Activated T-cell treated with anti-CD3 and anti-CD28 coated beads, Interleukin-2, amount 50 U/mL, for 24 hours (primary cell): Measurements from ENCODE around the gene CORO1A.
"Not testable (repeated sequence)": the region's sequence is repeated elsewhere in the genome, so short reads cannot be mapped to it uniquely, and the experiment has no call there.

Experiments used
- DNase-seq: peaks from one replicate; pipeline ENCODE4 v3.0.0-alpha.2; 2020
- H3K27ac Mint-ChIP-seq: 2 replicates; pipeline ENCODE4 v1.8.0; 2020; ENCODE audit warnings: mild to moderate bottlenecking, mixed read lengths
- H3K27me3 Mint-ChIP-seq: 2 replicates; pipeline ENCODE4 v1.8.0; 2020; ENCODE audit warnings: mixed read lengths
- H3K36me3 Mint-ChIP-seq: 2 replicates; pipeline ENCODE4 v1.8.0; 2020; ENCODE audit warnings: low read depth, mixed read lengths
- H3K4me1 Mint-ChIP-seq: 2 replicates; pipeline ENCODE4 v1.8.0; 2020; ENCODE audit warnings: low read depth, mixed read lengths
- H3K4me3 Mint-ChIP-seq: 2 replicates; pipeline ENCODE4 v1.8.0; 2020; ENCODE audit warnings: mild to moderate bottlenecking, moderate library complexity, mixed read lengths
- H3K9me3 Mint-ChIP-seq: 2 replicates; pipeline ENCODE4 v1.8.0; 2020; ENCODE audit warnings: mixed read lengths

Gene CORO1A

DNA sequence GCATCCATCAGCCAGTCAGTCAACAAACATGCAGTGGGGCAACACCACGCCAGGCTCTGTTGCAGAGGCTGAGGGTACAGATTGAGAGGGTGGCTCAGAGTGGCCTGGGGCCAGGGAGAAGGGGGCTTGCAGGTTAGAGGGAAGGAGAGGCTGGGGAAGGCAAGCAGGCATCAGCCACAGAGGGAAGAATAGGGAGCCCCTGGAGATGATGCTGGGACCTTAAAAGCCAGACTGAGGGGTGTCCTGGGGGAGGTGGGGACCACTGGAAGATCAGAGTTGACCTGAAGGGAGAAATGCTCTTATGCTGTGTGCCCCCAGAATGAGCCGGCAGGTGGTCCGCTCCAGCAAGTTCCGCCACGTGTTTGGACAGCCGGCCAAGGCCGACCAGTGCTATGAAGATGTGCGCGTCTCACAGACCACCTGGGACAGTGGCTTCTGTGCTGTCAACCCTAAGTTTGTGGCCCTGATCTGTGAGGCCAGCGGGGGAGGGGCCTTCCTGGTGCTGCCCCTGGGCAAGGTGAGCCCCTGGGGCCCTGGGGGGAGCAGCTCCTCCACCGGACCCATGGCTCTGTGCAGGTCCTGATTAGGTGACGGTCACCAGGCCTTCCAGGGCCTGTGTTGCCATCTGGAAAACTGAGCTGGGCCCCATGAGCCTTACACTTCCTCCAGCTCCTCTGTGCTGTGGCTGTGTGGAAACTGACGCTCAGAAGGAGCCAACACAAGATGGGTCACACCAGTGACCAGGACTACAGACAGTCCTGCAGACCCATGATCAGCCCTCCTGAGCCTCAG lies 1.7 kb downstream of the CORO1A start:
- no peak for DNase-seq
- peaks cover 45% of the 10 kb centered on the region for H3K36me3 Mint-ChIP-seq
- H3K27me3 Mint-ChIP-seq: no peaks in the 10 kb centered on the region
- H3K9me3 Mint-ChIP-seq: no peaks in the 10 kb centered on the region
- H3K4me3 Mint-ChIP-seq: peak overlapping the region; percentile 99
- peaks cover 38% of the 10 kb centered on the region for H3K4me1 Mint-ChIP-seq
- peak overlapping the region; percentile 98 for H3K27ac Mint-ChIP-seq

GRCh38 chr16:30185683-30186421 lies 2.5 kb downstream of the CORO1A start:
- peaks cover 35% of the 10 kb centered on the region for H3K4me1 Mint-ChIP-seq
- peak overlapping the region; percentile 98 for H3K27ac Mint-ChIP-seq
- no peaks in the 10 kb centered on the region for H3K27me3 Mint-ChIP-seq
- DNase-seq: peak; percentile 84
- H3K9me3 Mint-ChIP-seq: no peaks in the 10 kb centered on the region
- peaks cover 45% of the 10 kb centered on the region for H3K36me3 Mint-ChIP-seq
- peak overlapping the region; percentile 99 for H3K4me3 Mint-ChIP-seq

DNA sequence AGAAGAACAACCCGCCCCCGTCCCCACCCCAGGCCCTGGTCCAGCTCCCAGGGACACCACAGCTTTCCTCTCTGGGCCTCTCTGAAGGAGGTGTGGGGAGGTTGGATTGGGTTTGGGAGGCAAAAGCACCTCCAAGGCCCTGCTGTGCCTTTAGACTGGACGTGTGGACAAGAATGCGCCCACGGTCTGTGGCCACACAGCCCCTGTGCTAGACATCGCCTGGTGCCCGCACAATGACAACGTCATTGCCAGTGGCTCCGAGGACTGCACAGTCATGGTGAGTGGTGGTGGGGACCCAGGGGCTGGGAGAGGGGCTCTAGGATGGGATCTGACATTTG lies 3.0 kb downstream of the CORO1A start:
- peak overlapping the region; percentile 99 for H3K4me3 Mint-ChIP-seq
- DNase-seq: no peak
- H3K27ac Mint-ChIP-seq: peak overlapping the region; percentile 98
- peaks cover 45% of the 10 kb centered on the region for H3K36me3 Mint-ChIP-seq
- H3K27me3 Mint-ChIP-seq: no peaks in the 10 kb centered on the region
- peaks cover 32% of the 10 kb centered on the region for H3K4me1 Mint-ChIP-seq
- no peaks in the 10 kb centered on the region for H3K9me3 Mint-ChIP-seq

DNA sequence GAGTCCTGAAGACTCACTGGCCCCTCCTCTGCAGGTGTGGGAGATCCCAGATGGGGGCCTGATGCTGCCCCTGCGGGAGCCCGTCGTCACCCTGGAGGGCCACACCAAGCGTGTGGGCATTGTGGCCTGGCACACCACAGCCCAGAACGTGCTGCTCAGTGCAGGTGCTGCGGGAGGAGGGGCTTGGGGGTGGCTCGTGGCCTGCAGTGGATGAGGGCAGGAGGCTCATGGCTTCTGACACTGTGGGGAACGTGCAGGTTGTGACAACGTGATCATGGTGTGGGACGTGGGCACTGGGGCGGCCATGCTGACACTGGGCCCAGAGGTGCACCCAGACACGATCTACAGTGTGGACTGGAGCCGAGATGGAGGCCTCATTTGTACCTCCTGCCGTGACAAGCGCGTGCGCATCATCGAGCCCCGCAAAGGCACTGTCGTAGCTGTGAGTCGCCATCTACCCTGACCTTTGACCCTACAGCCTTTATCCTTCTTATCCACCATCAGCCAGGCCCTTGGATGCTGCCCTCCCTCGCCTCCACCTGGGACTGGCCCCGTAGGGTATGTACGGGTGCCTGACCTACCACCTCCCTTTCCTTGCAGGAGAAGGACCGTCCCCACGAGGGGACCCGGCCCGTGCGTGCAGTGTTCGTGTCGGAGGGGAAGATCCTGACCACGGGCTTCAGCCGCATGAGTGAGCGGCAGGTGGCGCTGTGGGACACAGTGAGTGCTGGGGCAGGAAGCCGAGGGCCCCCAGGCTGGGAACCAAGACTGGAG lies 3.6 kb downstream of the CORO1A start:
- H3K27me3 Mint-ChIP-seq: no peaks in the 10 kb centered on the region
- peaks cover 45% of the 10 kb centered on the region for H3K36me3 Mint-ChIP-seq
- peaks cover 31% of the 10 kb centered on the region for H3K4me1 Mint-ChIP-seq
- no peaks in the 10 kb centered on the region for H3K9me3 Mint-ChIP-seq
- H3K4me3 Mint-ChIP-seq: peak overlapping the region; percentile 99
- H3K27ac Mint-ChIP-seq: peak overlapping the region; percentile 98
- DNase-seq: peak; percentile 93

- Mint-ChIP-seq H3K27me3 (no peaks in the 10 kb centered on the region), H3K27ac (peak overlapping the region; percentile 98), H3K9me3 (no peaks in the 10 kb centered on the region), H3K36me3 (peaks cover 45% of the 10 kb centered on the region), H3K4me1 (peaks cover 25% of the 10 kb centered on the region), H3K4me3 (peak overlapping the region; percentile 99)
- no peak for DNase-seq
These were observed 4.1 kb downstream of the CORO1A start for GRCh38 chr16:30187556-30187865.

GRCh38 chr16:30187971-30188561 lies 4.7 kb downstream of the CORO1A start:
- H3K4me1 Mint-ChIP-seq: peaks cover 23% of the 10 kb centered on the region
- DNase-seq: no peak
- no peaks in the 10 kb centered on the region for H3K27me3 Mint-ChIP-seq
- peaks cover 45% of the 10 kb centered on the region for H3K36me3 Mint-ChIP-seq
- peak overlapping the region; percentile 87 for H3K27ac Mint-ChIP-seq
- H3K4me3 Mint-ChIP-seq: peak overlapping the region; percentile 99
- no peaks in the 10 kb centered on the region for H3K9me3 Mint-ChIP-seq

DNA sequence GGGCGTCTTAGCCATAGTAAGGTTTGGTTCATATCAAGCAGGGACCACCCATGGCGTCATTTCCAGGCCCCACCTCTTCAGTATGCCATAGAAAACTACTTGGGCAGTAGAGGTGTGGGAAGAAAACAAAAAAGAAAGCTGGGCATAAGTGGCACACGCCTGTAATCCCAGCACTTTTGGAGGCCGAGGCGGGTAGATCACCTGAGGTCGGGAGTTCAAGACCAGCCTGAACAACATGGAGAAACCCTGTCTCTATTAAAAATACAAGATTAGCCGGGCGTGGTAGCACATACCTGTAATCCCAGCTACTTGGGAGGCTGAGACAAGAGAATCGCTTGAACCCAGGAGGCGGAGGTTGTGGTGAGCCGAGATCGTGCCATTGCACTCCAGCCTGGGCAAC lies 7.8 kb downstream of the CORO1A start:
- not testable (repeated sequence) for H3K9me3 Mint-ChIP-seq, H3K27me3 Mint-ChIP-seq, H3K4me3 Mint-ChIP-seq, H3K27ac Mint-ChIP-seq, DNase-seq
- peaks cover 18% of the 10 kb centered on the region for H3K4me1 Mint-ChIP-seq
- peaks cover 21% of the 10 kb centered on the region for H3K36me3 Mint-ChIP-seq

- DNase-seq, H3K4me1 Mint-ChIP-seq, H3K4me3 Mint-ChIP-seq, H3K27ac Mint-ChIP-seq, H3K27me3 Mint-ChIP-seq, H3K36me3 Mint-ChIP-seq, H3K9me3 Mint-ChIP-seq: not testable (repeated sequence)
These were observed 9.7 kb downstream of the CORO1A start for GRCh38 chr16:30193098-30193497.

- not testable (repeated sequence) for H3K36me3 Mint-ChIP-seq, H3K27ac Mint-ChIP-seq, DNase-seq, H3K4me3 Mint-ChIP-seq, H3K9me3 Mint-ChIP-seq, H3K4me1 Mint-ChIP-seq, H3K27me3 Mint-ChIP-seq
These were observed 10.2 kb downstream of the CORO1A start, which contains the start of the genes BOLA2B and SLX1A for GRCh38 chr16:30193615-30194014. TSS of gene BOLA2B (minus strand) at chr16:30193666. CDS start at chr16:30193595, 71 bp downstream. TSS of gene SLX1A (plus strand) at chr16:30193875. CDS start at chr16:30194085, 210 bp downstream.

DNA sequence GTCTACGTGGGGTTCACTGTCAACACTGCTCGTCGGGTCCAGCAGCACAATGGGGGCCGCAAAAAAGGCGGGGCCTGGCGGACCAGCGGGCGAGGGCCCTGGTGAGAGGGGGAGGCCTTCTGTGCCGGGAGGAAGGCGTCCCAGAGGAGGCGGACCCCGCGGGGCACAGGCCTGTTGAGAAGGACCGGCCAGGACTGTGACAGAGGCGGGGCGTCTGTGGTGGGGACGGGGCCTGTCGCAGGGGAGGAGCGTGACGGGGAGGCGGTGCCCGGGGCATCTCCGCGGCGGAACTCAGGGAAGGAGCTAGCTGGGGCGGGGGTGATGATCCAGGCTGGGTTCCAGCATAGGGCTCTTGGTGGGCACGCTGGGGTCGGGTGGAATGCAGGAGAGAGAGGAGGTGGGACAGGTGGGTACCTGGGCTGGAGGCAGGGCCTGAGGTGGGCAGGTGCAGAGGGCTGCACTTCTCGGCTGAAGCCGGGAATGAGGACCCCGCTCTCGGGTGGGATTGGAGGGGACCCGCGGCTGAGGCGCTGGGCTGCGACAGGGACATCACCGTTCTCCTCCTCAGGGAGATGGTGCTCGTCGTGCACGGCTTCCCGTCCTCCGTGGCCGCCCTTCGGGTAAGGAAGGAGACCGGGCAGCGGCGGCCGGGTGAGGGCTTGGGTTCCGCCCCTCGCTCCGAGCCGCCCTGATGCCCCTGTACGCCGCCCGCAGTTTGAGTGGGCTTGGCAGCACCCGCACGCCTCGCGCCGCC lies 10.9 kb downstream of the CORO1A start:
- not testable (repeated sequence) for H3K4me1 Mint-ChIP-seq, H3K27me3 Mint-ChIP-seq, H3K27ac Mint-ChIP-seq, H3K36me3 Mint-ChIP-seq, H3K9me3 Mint-ChIP-seq, H3K4me3 Mint-ChIP-seq
- DNase-seq: peak; percentile 55

DNA sequence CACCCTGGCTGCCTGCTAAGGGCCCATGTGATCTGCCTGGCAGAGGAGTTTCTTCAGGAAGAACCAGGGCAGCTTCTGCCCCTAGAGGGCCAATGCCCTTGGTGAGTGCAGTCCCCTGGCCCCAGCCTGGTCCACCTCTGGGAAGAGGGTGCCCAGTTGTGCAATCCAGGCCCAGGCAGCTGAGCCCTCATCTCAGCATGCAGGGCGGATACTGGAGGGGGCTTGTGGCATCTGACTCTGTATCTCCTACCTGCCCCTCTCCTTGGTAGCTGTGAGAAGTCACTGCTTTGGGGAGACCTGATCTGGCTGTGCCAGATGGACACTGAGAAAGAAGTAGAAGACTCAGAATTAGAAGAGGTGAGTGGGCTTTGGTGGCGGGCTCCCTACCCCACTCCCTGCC lies 13.6 kb downstream of the CORO1A start:
- not testable (repeated sequence) for H3K9me3 Mint-ChIP-seq, H3K36me3 Mint-ChIP-seq, H3K4me1 Mint-ChIP-seq, DNase-seq, H3K4me3 Mint-ChIP-seq, H3K27ac Mint-ChIP-seq, H3K27me3 Mint-ChIP-seq

GRCh38 chr16:30199049-30199448 lies 15.6 kb downstream of the CORO1A start, which contains the start of gene SULT1A3:
TSS of gene SULT1A3 (plus strand) at chr16:30199255. CDS start at chr16:30200729, 1,474 bp downstream.
- not testable (repeated sequence) for DNase-seq, H3K9me3 Mint-ChIP-seq, H3K27ac Mint-ChIP-seq, H3K27me3 Mint-ChIP-seq, H3K36me3 Mint-ChIP-seq, H3K4me3 Mint-ChIP-seq, H3K4me1 Mint-ChIP-seq

DNA sequence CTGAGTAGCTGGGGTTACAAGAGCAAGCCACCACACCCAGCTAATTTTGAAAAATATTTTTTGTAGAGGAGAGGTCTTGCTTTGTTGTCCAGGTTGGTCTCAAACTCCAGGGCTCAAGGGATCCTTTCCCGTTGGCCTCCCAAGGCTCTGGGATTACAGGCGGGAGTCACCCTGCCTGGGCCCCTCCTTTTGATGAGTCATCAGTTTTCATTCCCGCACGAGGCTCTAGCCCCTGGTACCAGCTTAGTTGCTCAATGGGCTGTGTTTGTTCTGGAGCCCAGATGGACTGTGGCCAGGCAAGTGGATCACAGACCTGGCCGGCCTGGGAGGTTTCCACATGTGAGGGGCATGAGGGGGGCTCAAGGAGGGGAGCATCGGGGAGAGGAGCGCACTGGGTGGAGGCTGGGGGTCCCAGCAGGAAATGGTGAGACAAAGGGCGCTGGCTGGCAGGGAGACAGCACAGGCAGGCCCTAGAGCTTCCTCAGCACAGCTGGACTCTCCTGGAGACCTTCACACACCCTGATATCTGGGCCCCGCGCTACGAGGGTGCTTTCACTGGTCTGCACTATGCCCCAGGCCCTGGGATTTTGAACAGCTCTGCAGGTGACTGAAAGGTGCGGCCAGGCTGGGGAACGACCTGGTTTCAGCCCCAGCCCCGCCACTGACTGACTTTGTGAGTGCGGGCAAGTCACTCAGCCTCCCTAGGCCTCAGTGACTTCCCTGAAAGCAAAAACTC lies 16.4 kb downstream of the CORO1A start:
- H3K4me3 Mint-ChIP-seq, H3K9me3 Mint-ChIP-seq, DNase-seq, H3K27ac Mint-ChIP-seq, H3K27me3 Mint-ChIP-seq, H3K36me3 Mint-ChIP-seq, H3K4me1 Mint-ChIP-seq: not testable (repeated sequence)
